Kidney glomerular epithelial cell (primary cell): Measurements from ENCODE around the gene NKAIN4.

Experiments
- DNase-seq: peaks from one replicate; lab custom pipeline; 2025; lab: John Stamatoyannopoulos, UW

NKAIN4 gene

DNA sequence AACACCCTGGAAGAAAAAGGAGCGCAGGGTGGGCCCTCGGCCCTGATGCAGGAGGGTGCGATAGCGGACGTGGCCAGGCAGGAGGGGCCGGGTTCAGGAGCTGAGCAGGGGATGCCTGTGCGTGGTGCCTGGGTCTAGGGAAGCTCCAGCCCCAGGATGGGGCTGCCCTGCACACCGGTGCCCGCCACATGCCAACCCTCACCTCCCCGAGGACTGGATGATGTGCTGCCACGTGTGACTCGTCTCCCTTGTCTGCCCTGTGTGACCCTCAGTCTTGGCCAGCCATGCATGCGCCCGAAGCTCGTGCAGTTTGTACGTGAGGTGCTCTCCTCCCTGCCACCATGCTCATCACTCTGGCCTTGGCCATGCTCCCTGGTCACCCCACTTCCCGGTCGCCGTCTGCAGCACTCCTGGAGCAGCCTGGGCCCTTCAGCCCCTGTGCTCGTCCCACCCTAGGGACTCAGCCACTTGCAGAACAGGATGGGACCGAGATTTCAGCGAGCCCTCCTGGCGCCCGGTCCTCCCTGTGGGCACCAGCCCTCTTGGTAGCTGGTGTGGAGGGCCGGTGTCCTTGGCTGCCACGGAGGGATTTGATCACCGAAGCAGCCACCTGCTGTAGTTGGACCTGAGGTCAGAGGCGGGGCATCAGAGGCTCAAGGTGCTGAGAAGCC lies 34.5 kb upstream of the NKAIN4 start:
- DNase-seq, result no peak

DNA sequence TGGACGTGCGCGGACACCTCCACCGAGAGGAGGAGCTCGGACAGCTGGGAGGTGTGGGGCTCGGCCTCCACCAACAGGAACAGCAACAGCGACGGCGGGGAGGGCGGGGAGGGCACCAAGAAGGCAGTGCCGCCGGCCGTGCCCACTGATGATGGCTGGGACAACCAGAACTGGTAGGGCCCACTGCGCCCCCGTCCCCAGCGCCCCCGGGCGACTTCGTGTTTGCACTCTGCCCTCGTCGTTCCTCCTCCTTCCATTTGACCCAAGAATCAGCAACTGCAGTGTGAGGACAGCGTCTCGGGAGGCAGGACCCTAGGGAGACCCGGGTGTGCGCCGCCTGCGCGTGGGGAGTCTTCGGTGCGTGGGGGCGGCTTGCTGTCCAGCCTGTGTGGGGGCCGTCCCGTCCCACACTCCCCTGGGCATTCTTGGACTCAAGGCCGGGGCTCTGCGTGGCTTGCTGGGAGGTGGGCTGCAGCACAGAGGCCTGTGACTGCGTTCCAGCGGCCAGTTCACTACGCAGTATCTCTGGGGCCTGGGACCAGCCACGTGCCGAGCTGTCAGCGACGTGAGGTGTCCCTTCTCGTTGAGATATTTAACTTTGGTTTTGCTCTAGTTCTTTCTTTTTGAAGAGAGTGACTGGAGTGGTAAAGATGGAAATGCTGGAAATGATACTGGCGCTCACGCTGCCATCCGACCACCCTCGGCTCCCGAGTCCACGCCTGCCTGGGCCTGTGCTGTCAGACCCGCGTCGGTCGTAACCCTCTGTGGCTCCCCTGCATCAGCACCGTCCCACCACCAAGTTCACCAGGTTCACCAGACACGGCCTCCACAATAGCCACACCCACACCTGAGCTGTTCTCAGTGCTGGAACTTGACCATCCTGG lies 33.7 kb upstream of the NKAIN4 start:
- DNase-seq, result no peak

DNA sequence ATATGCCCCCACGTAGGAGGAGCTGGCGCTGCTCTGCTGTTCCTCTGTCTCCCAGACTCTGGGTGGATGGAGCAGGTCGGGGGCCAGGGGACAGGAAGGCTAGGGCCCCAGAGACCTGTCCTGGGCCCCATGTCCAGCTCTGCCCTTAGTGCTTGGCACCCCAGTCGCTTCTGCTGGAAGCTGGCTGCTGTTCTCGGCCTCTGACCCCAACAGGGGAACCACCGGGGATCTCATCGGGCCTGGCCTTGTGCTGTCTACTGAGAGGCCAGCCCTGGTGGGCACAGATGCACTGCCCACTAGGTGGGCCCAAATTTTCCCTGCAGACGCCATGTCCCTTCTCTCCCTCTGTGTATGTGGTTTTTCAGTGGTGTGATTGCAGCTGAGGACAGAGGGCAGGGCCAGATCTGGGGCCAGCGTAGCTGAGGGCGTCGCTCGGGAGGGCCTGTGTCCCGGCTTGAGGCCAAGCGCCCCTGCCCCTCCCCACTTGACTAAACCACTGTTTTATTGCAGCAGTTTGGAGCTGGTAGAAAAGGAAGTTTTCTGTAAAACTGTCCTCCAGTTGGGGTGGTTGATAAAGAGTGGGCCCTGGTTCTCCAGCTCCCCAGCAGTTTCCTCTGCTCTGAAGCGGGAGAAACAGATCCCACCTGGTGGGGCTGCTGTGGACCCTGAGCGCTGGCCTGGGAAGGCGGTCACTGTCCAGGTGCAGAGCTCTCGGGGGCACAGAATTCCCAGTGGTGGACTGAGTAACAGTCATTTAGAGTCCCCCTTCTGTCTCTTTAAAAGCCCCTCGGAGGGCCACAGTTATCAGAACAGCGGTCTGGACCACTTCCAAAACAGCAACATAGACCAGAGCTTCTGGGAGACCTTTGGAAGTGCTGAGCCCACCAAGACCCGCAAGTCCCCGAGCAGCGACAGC lies 32.8 kb upstream of the NKAIN4 start:
- DNase-seq, result no peak

DNA sequence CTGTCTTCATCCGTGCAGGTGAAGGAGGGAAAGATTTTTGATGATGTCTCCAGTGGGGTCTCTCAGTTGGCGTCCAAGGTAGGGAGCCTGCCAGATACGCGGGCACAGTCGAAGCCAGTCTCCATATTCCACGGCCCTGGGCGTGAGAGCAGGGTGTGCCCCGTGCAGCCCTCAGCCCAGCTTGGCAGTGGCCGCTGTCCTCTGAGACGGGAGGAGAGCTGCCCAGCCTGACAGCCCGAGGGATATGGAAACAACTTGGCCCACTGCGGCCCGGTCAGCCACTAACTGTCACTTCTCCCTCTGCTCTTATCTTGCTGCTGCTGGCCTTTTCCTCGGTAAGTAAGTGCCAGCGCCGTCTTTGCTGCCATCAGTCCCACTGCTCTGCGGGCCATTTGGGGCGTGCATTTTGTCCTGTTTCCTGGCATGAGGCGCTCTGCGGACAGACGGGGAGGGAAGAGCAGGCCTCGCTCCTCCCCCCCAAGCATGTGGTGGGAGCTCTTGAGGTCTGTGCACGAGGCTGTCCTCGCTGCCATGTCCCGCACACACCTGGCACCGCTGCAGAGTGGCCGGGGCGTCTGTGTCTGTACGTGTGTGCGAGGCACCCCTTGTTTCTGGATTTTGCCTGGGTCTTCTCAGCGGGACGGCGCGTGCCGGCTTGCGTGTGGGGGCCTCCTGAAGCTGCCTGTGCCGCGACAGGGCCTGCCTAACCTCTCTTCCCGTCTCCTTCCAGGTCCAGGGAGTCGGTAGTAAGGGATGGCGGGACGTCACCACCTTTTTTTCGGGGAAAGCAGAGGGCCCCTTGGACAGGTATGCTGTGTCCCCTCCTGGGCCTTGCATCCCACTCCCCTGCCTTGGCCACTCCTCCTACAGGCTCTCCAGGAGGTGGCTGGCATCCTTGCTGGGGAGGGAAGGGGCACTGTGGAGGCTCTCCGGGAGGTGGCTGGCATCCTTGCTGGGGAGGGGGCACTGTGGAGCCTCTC lies 31.7 kb upstream of the NKAIN4 start:
- no peak for DNase-seq

DNA sequence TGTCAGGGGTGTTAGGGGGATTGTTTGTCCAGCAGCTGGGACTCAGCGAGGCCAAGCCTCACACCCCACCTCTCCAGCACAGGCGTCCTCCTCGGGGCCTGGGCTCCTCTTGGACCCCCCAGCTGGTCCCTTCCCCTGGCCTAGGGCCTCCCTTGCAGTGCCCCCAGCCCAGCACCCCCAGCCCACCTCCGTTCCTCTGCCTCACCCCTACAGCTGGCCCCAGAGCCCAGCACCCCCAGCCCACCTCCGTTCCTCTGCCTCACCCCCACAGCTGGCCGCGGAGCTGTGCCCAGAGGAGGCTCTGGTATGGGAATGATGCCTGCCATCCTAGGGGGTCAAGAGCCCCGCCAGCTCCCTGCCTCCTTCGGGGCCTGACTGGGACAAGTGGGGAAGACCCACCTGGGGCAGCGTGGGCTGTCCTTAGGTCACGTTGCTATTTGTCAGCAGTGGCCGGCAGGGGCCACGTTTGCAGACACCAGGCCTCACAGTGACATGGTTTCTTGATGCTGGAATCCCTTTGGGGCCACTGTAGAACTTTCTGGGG lies 30.8 kb upstream of the NKAIN4 start:
- no peak for DNase-seq

DNA sequence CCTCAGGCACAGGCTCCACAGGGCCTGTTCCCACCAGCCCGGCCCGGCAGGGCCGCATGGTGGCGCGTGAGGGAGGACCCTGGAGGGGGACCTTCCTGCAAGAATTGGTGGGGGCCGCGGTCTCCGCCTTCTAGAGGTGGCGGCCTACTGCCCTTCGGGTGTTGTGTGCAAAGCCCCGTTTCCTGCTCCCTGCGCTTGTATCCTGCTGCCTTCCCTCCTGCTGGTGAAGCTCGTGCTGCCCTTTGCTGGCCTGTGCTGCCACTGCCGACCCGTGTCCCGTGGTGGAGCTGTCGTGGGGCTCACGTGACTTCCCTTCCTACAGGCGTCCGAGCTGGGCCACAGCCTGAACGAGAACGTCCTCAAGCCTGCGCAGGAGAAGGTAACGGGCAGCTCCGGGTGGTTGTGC lies 30.3 kb upstream of the NKAIN4 start:
- no peak for DNase-seq

DNA sequence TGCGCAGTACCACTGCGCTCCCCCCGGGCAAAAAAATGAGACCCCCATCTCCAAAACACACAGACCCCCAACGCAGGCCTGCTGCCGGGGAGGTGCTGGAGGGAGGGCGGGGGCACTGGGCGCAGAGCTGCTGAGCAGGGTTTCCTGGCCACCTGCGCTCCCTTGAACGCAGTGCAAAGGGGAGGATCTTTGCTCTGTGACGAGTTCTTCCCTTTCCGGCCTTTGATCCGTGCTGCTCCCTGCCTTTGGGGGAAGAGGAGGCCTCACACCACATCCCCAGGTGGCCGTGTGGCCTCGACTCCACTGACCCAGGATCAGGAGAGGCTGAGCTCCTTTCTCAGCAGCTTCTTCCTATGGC lies 29.8 kb upstream of the NKAIN4 start:
- DNase-seq, result no peak

DNA sequence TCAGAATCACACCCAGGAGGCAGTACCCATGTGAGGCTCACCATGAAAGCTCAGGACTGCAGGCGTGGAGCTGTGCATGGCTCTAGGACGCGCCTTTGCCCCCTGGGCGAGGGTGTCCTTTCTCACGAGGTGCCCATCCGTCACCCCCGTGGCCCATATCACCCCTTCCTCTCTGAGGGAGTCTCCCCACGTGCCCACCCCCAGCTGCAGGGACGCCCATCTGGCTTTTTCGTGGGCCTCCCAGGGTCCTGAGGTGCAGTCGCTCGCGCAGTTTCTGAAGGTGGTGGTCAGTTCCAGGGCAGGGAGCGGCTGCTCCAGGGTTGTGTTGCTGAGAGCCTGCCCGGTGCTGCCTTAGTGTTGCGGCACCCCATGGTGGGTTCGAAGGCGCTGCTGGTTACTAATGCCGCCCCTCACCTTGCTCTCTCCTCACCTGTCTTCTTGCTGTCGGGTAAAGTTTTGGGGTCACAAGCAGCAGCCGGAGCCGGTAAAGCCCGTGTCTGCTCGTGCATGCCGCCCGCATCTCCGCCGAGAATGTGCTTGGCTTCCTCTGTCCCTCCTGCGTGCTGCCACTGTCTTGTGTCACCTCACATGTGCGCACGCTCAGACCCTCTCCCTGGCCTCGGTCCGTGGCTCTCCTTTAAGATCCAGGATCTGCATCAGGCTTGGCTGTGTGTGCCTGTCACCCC lies 29.3 kb upstream of the NKAIN4 start:
- DNase-seq, result no peak

DNA sequence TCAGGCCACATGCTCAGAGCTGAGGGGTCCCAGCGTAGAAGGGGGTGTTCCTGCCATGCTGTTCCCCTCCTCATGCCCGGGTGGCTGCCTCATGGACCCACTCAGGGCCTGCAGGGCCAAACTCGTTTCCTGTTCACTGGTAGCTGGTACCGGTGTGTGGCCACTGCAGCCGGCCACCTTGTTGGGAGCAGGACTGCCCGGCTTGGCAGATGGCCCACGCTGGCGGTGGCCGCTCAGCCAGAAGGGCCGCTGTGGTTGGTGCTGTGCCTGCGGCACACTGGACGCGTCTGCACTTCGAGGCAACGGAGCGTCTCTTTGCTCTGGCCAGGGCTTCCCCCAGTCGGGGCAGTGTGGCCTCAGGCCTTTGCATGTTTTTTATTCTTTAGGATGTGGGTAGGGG lies 28.7 kb upstream of the NKAIN4 start:
- DNase-seq, result no peak

DNA sequence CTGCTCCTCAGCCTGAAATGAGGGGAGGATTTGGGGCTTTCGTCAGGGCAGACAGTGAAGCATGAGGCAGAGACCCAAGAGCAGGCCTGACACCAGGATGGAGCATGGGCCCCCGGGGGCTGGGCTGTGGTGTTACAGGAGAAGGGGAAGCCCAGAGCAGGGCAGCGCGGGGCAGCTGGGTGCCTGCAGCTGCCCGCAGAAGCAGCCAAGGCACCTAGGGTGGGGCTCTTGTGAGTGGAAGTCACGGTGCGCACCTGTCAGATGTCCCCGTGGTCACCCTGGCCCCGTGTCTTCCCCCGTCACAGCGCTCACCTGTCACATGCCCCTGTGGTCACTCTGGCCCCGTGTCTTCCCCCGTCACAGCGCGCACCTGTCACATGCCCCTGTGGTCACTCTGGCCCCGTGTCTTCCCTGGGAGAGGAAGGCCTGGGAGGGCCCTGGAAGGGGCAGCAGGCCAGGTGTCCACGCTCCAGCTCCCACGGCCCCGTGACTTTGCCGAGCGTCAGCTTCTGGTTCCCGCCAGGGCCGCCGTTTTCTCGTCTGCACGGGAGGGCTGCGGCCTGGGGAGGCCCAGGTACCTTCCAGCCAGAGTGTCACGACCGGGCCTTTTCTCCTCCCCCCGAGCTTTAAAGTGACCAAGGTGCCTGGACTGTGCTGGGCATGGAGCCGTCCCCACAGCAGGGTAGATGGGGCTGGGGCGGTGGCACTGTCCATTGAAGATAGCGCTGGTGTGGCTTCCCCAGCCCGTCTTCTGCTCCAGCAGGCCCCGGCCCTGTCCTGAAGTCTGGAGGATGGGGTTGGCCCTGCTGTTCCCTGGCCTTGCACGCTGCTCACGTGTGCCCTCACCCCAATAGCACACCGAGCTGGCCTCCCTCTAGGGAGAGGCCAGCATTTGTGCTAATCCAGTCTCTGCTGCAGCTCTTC lies 27.7 kb upstream of the NKAIN4 start:
- no peak for DNase-seq

DNA sequence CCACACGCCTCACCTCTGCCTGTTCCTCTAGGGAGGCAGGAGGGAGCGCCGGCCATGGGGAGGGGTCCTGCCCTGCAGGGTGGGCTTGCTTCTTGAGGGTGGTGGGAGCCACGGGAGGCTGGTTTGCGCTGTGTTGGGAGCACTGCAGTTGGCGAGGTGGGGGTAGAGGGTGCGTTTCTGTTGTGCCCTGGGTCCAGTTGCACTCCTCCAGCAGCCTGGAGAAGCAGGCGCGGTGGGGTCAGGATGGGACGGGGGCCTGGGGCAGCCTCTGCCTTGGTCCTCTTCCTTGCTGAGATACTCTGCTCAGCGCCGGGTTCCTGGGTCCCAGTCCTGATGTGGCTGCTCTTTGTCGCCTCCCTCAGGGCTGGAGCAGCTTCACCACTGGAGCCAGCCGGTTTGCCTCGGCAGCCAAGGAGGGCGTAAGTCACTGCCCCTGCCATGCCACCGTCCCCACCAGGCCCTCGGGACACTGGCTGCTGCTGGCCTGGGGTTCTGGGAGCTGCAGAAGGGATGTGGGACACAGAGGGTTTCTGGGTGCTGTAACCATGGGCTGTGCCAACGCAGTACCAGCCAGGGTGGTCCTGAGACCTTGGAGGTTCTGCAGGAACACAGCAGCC lies 26.8 kb upstream of the NKAIN4 start:
- no peak for DNase-seq

DNA sequence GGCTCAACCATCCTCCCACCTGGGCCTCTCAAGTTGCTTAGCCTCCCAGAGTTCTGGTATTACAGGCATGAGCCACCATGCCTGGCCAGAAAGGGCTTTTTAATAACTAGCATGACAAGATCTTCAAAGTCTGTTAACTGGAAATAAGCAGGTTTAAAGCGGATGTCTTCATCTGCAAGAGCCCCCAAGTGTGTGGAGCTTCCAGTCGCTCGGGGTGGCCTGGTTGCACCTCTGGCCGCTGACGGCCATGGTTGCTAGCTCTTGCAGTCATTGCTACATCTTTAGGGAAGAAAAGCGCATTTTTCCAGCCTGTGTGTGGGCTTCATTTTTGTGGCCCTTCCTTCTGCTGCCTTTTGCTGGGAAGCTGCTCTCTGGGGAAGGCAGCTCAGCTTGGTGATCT lies 26.1 kb upstream of the NKAIN4 start:
- no peak for DNase-seq

DNA sequence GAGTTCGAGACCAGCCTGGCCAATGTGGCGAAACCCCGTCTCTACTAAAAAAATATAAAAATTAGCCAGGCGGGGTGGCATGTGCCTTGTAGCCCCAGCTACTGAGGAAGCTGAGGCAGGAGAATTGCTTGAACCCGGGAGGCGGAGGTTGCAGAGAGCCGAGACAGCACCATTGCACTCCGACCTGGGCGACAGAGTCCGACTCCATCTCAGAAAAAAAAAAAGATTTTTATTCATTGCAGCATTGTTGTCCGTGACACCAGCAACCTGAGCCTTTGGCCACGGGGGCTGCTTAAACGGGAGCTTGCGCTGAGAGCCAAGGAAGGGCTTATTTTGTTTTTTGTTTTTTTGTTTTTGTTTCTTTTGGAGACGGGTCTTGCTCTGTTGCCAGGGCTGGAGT lies 25.7 kb upstream of the NKAIN4 start:
- no peak for DNase-seq

DNA sequence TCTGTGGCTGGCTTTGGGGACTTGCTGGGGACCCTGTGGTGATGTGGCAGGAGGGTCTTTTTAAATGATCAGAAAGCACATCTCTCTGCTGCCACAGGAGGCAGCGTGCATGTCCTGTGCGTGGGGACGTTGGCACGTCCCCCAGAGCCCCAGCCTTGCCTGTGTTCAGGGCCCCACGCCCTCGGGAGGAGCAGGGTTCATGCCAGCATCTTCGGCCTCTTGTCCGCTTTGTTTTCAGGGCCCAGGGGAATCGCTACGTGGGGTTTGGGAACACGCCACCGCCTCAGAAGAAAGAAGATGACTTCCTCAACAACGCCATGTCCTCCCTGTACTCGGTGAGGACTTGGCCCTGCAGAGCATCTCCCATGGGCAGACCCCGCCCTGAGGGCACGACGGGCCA lies 24.4 kb upstream of the NKAIN4 start:
- no peak for DNase-seq

DNA sequence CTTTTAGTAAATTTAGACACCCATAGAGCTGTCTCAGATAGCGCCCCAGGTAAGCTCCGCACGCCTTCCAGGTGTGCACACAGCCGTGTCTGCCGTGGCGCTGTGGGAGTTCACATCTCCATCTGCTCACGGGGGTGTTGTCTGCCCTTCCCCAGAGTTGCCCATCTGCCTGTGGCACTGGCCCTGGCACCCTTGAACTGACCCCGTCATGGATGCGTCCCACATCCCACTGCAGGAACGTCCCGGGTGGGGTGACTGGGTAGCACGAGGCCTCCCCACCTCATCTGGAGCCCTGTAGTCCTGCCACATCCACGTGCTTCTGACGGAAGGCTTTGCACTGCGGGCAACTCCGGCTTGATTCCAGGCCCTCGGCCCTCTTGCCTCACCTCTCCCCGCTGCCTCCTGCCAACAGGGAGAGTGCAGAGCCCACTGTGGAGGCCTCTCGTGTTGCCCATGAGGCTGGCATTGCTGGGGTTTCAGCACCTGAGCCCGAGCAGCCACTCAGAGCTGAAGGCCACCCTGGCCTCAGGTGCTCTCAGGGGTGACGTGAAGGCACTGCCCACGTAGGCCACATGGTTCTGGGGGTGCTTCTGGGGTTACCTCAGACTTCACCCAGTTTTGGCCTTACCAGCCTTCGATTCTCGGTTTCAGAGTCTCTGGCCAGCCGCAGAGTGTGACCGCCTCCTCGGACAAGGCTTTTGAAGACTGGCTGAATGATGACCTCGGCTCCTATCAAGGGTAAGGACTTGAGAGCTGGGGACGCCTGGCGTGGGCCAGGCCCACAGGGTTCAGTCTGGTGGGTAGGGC lies 23.4 kb upstream of the NKAIN4 start:
- no peak for DNase-seq

DNA sequence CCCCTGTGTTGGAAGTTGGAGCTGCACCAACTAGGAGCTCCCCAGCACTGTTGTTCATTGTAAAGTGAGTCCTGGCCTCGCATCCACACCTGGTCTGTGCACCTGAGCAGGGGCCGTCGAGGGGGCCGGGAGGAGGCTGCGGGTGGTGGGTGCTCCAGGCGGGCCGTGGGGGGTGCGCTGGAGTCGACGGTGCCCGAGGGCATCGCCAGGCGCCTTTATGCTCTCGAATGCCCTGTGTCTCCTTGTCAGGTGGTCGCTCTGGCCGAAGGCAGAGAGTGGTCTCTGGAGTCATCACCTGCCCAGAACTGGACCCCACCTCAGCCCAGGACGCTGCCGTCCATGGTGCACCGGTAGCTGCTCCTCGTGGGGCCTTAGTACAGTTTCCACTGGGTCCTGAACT lies 22.7 kb upstream of the NKAIN4 start:
- DNase-seq, result no peak

DNA sequence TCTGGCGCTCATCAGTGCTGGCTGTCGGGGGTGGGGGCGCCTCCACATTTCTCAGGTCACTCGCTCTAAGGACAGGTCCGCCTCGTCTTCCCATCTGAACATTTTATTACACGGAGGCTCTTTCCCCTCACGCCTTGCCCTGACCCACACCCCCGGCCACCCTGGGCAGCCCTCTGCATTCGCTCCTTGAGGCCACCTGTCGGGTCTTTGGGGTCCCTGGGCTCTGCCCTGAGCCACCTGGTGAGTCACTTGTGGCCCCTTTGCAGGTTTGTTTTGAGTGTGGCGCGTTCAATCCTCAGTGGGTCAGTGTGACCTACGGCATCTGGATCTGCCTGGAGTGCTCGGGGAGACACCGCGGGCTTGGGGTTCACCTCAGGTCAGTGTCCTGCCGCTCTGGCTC lies 21.6 kb upstream of the NKAIN4 start:
- no peak for DNase-seq
